Stimulated activated CD4-positive, alpha-beta T cell treated with anti-CD3 and anti-CD28 coated beads, TNF-alpha, amount 100 ng/mL, for 24 hours (primary cell): Measurements from ENCODE around the gene PACS1.
"Not testable (repeated sequence)": the region's sequence is repeated elsewhere in the genome, so short reads cannot be mapped to it uniquely, and the experiment has no call there.

Source experiments
- DNase-seq, 3 experiments: peaks; one replicate each; pipeline ENCODE4 v3.0.0-alpha.2; 2020; ENCODE audit warnings: low read depth in 3 of 3

PACS1 gene

GRCh38 chr11:66275396-66275795 lies 205.3 kb downstream of the PACS1 start:
- no peak for DNase-seq

GRCh38 chr11:66275984-66276612 lies 206.0 kb downstream of the PACS1 start:
- DNase-seq, result no peak

- DNase-seq, result not testable (repeated sequence)
Observed at GRCh38 chr11:66276619-66277018, 206.5 kb downstream of the PACS1 start.

GRCh38 chr11:66277064-66277463 lies 207.0 kb downstream of the PACS1 start:
- not testable (repeated sequence) for DNase-seq

GRCh38 chr11:66277471-66278362 lies 207.6 kb downstream of the PACS1 start, which contains the start of gene CNIH2:
Gene CNIH2 (plus strand): TSS chr11:66278175. CDS start chr11:66278457, 282 bp downstream.
- peak in 1 of 3 experiments; percentile 38 for DNase-seq

GRCh38 chr11:66278363-66279091 lies 208.5 kb downstream of the PACS1 start:
- no peak for DNase-seq

- no peak for DNase-seq
Observed at GRCh38 chr11:66279092-66279734, 209.1 kb downstream of the PACS1 start.

- no peak for DNase-seq
Observed at GRCh38 chr11:66280428-66280827, 210.4 kb downstream of the PACS1 start.

- DNase-seq, result no peak
Observed at GRCh38 chr11:66281001-66281400, 210.9 kb downstream of the PACS1 start.

- no peak for DNase-seq
Observed at GRCh38 chr11:66281776-66282467, 211.8 kb downstream of the PACS1 start.

- DNase-seq, result peak; percentile 96 to 98 (median 98)
Observed at GRCh38 chr11:66282468-66283455, 212.7 kb downstream of the PACS1 start.

- DNase-seq, result no peak
Observed at GRCh38 chr11:66283461-66284105, 213.5 kb downstream of the PACS1 start.

GRCh38 chr11:66284526-66285078 lies 214.5 kb downstream of the PACS1 start:
- no peak for DNase-seq

GRCh38 chr11:66285250-66285947 lies 215.3 kb downstream of the PACS1 start:
- no peak for DNase-seq

GRCh38 chr11:66286699-66287098 lies 216.6 kb downstream of the PACS1 start:
- no peak for DNase-seq

- no peak for DNase-seq
Observed at GRCh38 chr11:66287211-66287888, 217.3 kb downstream of the PACS1 start.

- DNase-seq, result no peak
Observed at GRCh38 chr11:66287889-66288670, 218.0 kb downstream of the PACS1 start.
